Stimulated activated CD8-positive, alpha-beta memory T cell treated with anti-CD3 and anti-CD28 coated beads, Interleukin-15, amount 100 ng/mL, for 24 hours (primary cell): ENCODE results near the gene ZNF334.

Experiments used
- DNase-seq: peaks from one replicate; pipeline ENCODE4 v3.0.0-alpha.2; 2020; ENCODE audit warnings: low read depth

The ZNF334 gene

GRCh38 chr20:46545827-46546138 lies 32.4 kb upstream of the ZNF334 start:
- no peak for DNase-seq

- DNase-seq: no peak
Measured at GRCh38 chr20:46545077-46545826, 31.9 kb upstream of the ZNF334 start.

GRCh38 chr20:46544576-46544975 lies 31.2 kb upstream of the ZNF334 start:
- DNase-seq: no peak

GRCh38 chr20:46543959-46544358 lies 30.6 kb upstream of the ZNF334 start:
- DNase-seq: no peak

GRCh38 chr20:46543033-46543432 lies 29.7 kb upstream of the ZNF334 start:
- DNase-seq: no peak

- DNase-seq: no peak
Measured at GRCh38 chr20:46541229-46541935, 28.0 kb upstream of the ZNF334 start.

- DNase-seq: no peak
Measured at GRCh38 chr20:46539113-46539512, 25.8 kb upstream of the ZNF334 start.

- no peak for DNase-seq
Measured at GRCh38 chr20:46530640-46531039, 17.3 kb upstream of the ZNF334 start.

- no peak for DNase-seq
Measured at GRCh38 chr20:46523696-46524328, 10.5 kb upstream of the ZNF334 start.

- DNase-seq: no peak
Measured at GRCh38 chr20:46523108-46523507, 9.7 kb upstream of the ZNF334 start.

- DNase-seq: no peak
Measured at GRCh38 chr20:46520976-46521579, 7.7 kb upstream of the ZNF334 start.

GRCh38 chr20:46520540-46520939 lies 7.2 kb upstream of the ZNF334 start:
- no peak for DNase-seq

- DNase-seq: no peak
Measured at GRCh38 chr20:46519471-46520068, 6.2 kb upstream of the ZNF334 start.

- no peak for DNase-seq
Measured at GRCh38 chr20:46509523-46509922, 3.8 kb downstream of the ZNF334 start.

GRCh38 chr20:46507760-46508407 lies 5.5 kb downstream of the ZNF334 start:
- DNase-seq: no peak

- DNase-seq: no peak
Measured at GRCh38 chr20:46505506-46505905, 7.9 kb downstream of the ZNF334 start.

- no peak for DNase-seq
Measured at GRCh38 chr20:46501961-46502360, 11.4 kb downstream of the ZNF334 start.

- DNase-seq: no peak
Measured at GRCh38 chr20:46501337-46501942, 11.9 kb downstream of the ZNF334 start.

GRCh38 chr20:46494077-46494476 lies 19.3 kb downstream of the ZNF334 start:
- DNase-seq: no peak

GRCh38 chr20:46491354-46491753 lies 22.0 kb downstream of the ZNF334 start:
- no peak for DNase-seq

GRCh38 chr20:46488451-46488850 lies 24.9 kb downstream of the ZNF334 start:
- no peak for DNase-seq

GRCh38 chr20:46487628-46488027 lies 25.7 kb downstream of the ZNF334 start:
- no peak for DNase-seq
